Kidney epithelial cell (primary cell): ENCODE measurements around the gene ITK. TPM values are rescaled to one million over a fixed set of nuclear protein-coding genes. Genes with fewer than 3 reads are reported as not detected.

Source experiments
- DNase-seq: peaks from one replicate; pipeline ENCODE4 v3.0.0-alpha.2; 2010; ENCODE audit warnings: low read depth
- H3K27me3 ChIP-seq: 2 replicates; pipeline ENCODE4 v1.6.0; 2011; ENCODE audit warnings: low read length; ENCODE audit not compliant: control insufficient read depth, insufficient read depth
- H3K36me3 ChIP-seq: 2 replicates; pipeline ENCODE4 v1.5.1; 2011; ENCODE audit warnings: low read length; ENCODE audit not compliant: control insufficient read depth, insufficient read depth
- H3K4me3 ChIP-seq: 2 replicates; pipeline ENCODE4 v1.5.1; 2011; ENCODE audit warnings: low read depth, mild to moderate bottlenecking, control low read depth, low read length
- CTCF ChIP-seq: IDR thresholded peaks from 2 replicates; pipeline ENCODE4 v1.5.1; 2011; ENCODE audit warnings: mild to moderate bottlenecking, moderate library complexity, low read length, control low read depth, inconsistent platforms; ENCODE audit not compliant: insufficient read depth, poor library complexity, severe bottlenecking
- total RNA-seq: library from RNA; depleted of rRNA; stranded (reverse); fragments of >200 nt; gene quantifications from 2 replicates; pipeline ENCODE4 v1.2.3, GENCODE V29; 2015

ITK gene
- total RNA-seq, 1 donor from 2014 or later, result not detected

GRCh38 chr5:157269165-157269671 is 88.6 kb downstream of the ITK start:
- H3K36me3 ChIP-seq, result no peaks in the 10 kb centered on the region
- no peak for DNase-seq
- H3K27me3 ChIP-seq, result peaks cover 3% of the 10 kb centered on the region
- no peak for TF ChIP-seq CTCF
- no peak overlapping the region for H3K4me3 ChIP-seq

- no peak for TF ChIP-seq CTCF
- H3K27me3 ChIP-seq, result peaks cover 3% of the 10 kb centered on the region
- no peak overlapping the region for H3K4me3 ChIP-seq
These were observed 89.2 kb downstream of the ITK start for GRCh38 chr5:157269761-157270272.

GRCh38 chr5:157270771-157271170 is 90.1 kb downstream of the ITK start:
- no peak for TF ChIP-seq CTCF
- DNase-seq, result no peak
- H3K4me3 ChIP-seq, result no peak overlapping the region
- no peaks in the 10 kb centered on the region for H3K27me3 ChIP-seq
- H3K36me3 ChIP-seq, result no peaks in the 10 kb centered on the region

More at GRCh38 chr5:157269761-157270272, 89.2 kb downstream of the ITK start:
- DNase-seq, result no peak
- H3K36me3 ChIP-seq, result no peaks in the 10 kb centered on the region

- DNase-seq, result no peak
- no peak for TF ChIP-seq CTCF
- H3K27me3 ChIP-seq, result no peaks in the 10 kb centered on the region
- no peaks in the 10 kb centered on the region for H3K36me3 ChIP-seq
- no peak overlapping the region for H3K4me3 ChIP-seq
These were observed 91.2 kb downstream of the ITK start for GRCh38 chr5:157271740-157272271.

- no peaks in the 10 kb centered on the region for H3K36me3 ChIP-seq
- no peak for TF ChIP-seq CTCF
- no peak for DNase-seq
These were observed 92.5 kb downstream of the ITK start for GRCh38 chr5:157273131-157273556.

GRCh38 chr5:157275403-157275802 is 94.8 kb downstream of the ITK start:
- no peak overlapping the region for H3K4me3 ChIP-seq
- no peaks in the 10 kb centered on the region for H3K27me3 ChIP-seq
- H3K36me3 ChIP-seq, result no peaks in the 10 kb centered on the region
- no peak for TF ChIP-seq CTCF
- no peak for DNase-seq

More at GRCh38 chr5:157273131-157273556, 92.5 kb downstream of the ITK start:
- Histone ChIP-seq H3K4me3 (no peak overlapping the region), H3K27me3 (no peaks in the 10 kb centered on the region)
